Retinal pigment epithelial cell (primary cell): ENCODE measurements around the gene OASL.
"Not testable (repeated sequence)": the region's sequence is repeated elsewhere in the genome, so short reads cannot be mapped to it uniquely, and the experiment has no call there.

ENCODE experiments used
- DNase-seq: peaks from one replicate; pipeline ENCODE4 v3.0.0-alpha.2; 2010; ENCODE audit warnings: low read depth
- H3K4me3 ChIP-seq: 2 replicates; pipeline ENCODE4 v1.5.1; 2011; ENCODE audit warnings: mild to moderate bottlenecking, low read length, control low read depth, moderate library complexity
- CTCF ChIP-seq: conservative IDR thresholded peaks from 2 replicates; pipeline ENCODE4 v1.5.1; 2011; ENCODE audit warnings: low read depth, low read length, control low read depth, inconsistent platforms

The OASL gene

GRCh38 chr12:121053706-121054105, 14.7 kb upstream of the OASL start:
- TF ChIP-seq CTCF: no peak

GRCh38 chr12:121050725-121051124, 11.7 kb upstream of the OASL start:
- no peak for TF ChIP-seq CTCF
- DNase-seq: no peak
- no peak overlapping the region for H3K4me3 ChIP-seq

More at GRCh38 chr12:121053706-121054105, 14.7 kb upstream of the OASL start:
- DNase-seq: no peak
- no peak overlapping the region for H3K4me3 ChIP-seq

- H3K4me3 ChIP-seq: no peak overlapping the region
- no peak for DNase-seq
- TF ChIP-seq CTCF: no peak
Observed at GRCh38 chr12:121048442-121048841, 9.4 kb upstream of the OASL start.

GRCh38 chr12:121047400-121047799, 8.4 kb upstream of the OASL start:
- H3K4me3 ChIP-seq, DNase-seq: not testable (repeated sequence)

- TF ChIP-seq CTCF: no peak
- no peak overlapping the region for H3K4me3 ChIP-seq
- DNase-seq: no peak
Observed at GRCh38 chr12:121043067-121043466, 4.0 kb upstream of the OASL start.

GRCh38 chr12:121036810-121037326, 2.2 kb downstream of the OASL start:
- DNase-seq: no peak
- no peak for TF ChIP-seq CTCF
- H3K4me3 ChIP-seq: no peak overlapping the region

GRCh38 chr12:121034616-121035305, 4.3 kb downstream of the OASL start:
- TF ChIP-seq CTCF: no peak
- DNase-seq: no peak
- no peak overlapping the region for H3K4me3 ChIP-seq
